Measurements from ENCODE around the gene MAPKBP1.

DNA sequence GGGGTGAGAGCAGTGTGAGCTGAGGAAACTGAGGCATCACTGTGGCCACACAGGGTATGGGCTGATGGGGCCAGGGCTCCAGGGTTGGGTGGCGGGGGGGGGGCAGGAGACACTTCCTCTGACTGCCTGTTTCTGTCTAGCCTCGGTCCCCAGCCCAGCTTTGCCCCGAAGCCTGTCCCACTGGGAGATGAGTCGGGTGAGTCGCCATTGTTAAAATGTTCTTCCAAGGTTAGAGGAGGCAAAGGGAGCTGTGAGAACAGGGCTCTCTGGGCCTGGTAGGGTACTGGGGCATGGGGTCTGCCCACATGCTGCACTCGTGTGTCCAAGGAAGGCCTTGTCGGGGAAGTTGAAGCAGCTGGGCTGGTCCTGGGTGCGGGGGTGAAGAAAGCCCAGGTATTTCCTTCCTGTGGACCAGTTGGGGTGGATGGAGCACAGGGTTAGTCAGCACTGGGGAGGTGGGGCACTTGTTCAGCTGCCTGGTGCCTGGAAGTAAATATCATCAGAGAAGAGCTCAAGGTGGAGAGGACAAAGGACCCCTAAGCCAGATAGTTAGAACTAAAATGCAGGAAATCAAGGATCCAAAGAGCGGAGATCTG is 45.3 kb downstream of the MAPKBP1 start:
- no peak for TF ChIP-seq CTCF (IDR thresholded peaks at IDR 0.05)
- no peak for TF ChIP-seq POLR2A (IDR thresholded peaks at IDR 0.05)
